Testis (tissue), 3 donors: ENCODE results near the gene ADSL. TPM values are rescaled to one million over a fixed set of nuclear protein-coding genes. Genes with fewer than 3 reads are reported as not detected.
"Not testable (repeated sequence)": the region's sequence is repeated elsewhere in the genome, so short reads cannot be mapped to it uniquely, and the experiment has no call there.

Experiments used
- DNase-seq: peaks from one replicate; pipeline ENCODE4 v3.0.0-alpha.2; 2019
- H3K27ac ChIP-seq, 2 donors: fragments of 200-600 bp; sonication (generic); one replicate each; pipeline ENCODE4 v1.5.1; 2019
- H3K27me3 ChIP-seq: fragments of 200-600 bp; sonication (generic); one replicate; pipeline ENCODE4 v1.5.1; 2019
- H3K36me3 ChIP-seq: fragments of 200-600 bp; sonication (generic); one replicate; pipeline ENCODE4 v1.5.1; 2017; ENCODE audit warnings: low read depth; ENCODE audit errors: missing control alignments
- H3K4me1 ChIP-seq: fragments of 200-600 bp; sonication (generic); one replicate; pipeline ENCODE4 v1.5.1; 2019
- H3K4me3 ChIP-seq, 2 donors: fragments of 200-600 bp; sonication (generic); one replicate each; pipeline ENCODE4 v1.5.1; 2017 to 2019
- H3K9me3 ChIP-seq: fragments of 200-600 bp; sonication (generic); one replicate; pipeline ENCODE4 v1.5.1; 2017
- POLR2A ChIP-seq: fragments of 450-650 bp; IDR thresholded peaks from one replicate; pipeline ENCODE4 v1.6.1; 2017; ENCODE audit warnings: antibody characterized with exemption, mild to moderate bottlenecking, moderate library complexity
- WGBS, 2 donors: methylation state at CpG; one replicate each; pipeline ENCODE4 v1.1.5; 2018; 5-methylcytosine and 5-hydroxymethylcytosine counted together
- intact Hi-C: fragments of 100-400 bp; cut with DNase I; formaldehyde crosslinking; loops from one replicate; pipeline ENCODE4 v1.15.1; 2023; ENCODE audit warnings: low total_unique reads
- polyA plus RNA-seq: library from polyadenylated mRNA; stranded (reverse); fragments of 350-450 nt; fragmentation: Illumina TruSeq; extraction: RNeasy Lipid Tissue Mini Kit (QIAGEN cat#74804); gene quantifications from one replicate; pipeline ENCODE4 v1.2.3, GENCODE V29; 2014; ENCODE audit warnings: low read depth, low replicate concordance; ENCODE audit not compliant: insufficient read depth
- total RNA-seq, 2 donors: library from RNA; depleted of rRNA; stranded (reverse); fragments of >200 nt; gene quantifications; one replicate each; pipeline ENCODE4 v1.2.3, GENCODE V29; 2016
- TF ChIP-seq, protein P1 (sequence below), 3 experiments: fragments of 450-650 bp in 2 of 3; fragments of 200-600 bp in 1 of 3; sonication (generic) in 1 of 3; IDR thresholded peaks; one replicate each; pipeline ENCODE4 v1.5.1; 2016 to 2019; ENCODE audit warnings: antibody characterized with exemption in 3 of 3, mild to moderate bottlenecking in 2 of 3, moderate library complexity in 1 of 3

ADSL gene
- total and polyA plus RNA-seq, 3 donors from 2014 or later: 72.4 to 102 (median 78.9) TPM

DNA sequence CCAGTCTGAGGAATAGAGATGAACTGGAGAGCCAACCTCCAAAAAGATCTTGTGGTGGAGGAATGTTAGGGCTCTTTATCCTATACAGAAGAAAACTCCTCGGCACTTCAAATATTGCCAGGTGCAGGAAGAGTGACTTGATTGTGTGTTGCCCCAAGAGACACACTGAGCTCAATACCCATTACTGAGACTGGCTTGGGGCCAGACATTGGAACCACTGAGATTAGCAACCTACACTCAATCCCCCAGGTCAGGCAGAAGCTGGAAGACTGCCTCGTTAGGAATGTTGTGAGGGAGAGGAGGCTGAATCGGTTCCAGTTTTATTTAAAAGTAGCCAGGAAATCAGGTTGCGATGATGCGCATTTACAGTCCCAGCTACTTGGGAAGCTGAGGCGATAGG, 21.7 kb downstream of the ADSL start:
- H3K27ac ChIP-seq: no peak overlapping the region
- intact Hi-C loops: no loop called here
- no peaks in the 10 kb centered on the region for H3K27me3 ChIP-seq
- TF ChIP-seq, protein P1, sequence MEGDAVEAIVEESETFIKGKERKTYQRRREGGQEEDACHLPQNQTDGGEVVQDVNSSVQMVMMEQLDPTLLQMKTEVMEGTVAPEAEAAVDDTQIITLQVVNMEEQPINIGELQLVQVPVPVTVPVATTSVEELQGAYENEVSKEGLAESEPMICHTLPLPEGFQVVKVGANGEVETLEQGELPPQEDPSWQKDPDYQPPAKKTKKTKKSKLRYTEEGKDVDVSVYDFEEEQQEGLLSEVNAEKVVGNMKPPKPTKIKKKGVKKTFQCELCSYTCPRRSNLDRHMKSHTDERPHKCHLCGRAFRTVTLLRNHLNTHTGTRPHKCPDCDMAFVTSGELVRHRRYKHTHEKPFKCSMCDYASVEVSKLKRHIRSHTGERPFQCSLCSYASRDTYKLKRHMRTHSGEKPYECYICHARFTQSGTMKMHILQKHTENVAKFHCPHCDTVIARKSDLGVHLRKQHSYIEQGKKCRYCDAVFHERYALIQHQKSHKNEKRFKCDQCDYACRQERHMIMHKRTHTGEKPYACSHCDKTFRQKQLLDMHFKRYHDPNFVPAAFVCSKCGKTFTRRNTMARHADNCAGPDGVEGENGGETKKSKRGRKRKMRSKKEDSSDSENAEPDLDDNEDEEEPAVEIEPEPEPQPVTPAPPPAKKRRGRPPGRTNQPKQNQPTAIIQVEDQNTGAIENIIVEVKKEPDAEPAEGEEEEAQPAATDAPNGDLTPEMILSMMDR (IDR thresholded peaks at IDR 0.05): no peak
- TF ChIP-seq POLR2A: no peak
- no peak overlapping the region for H3K4me3 ChIP-seq
- no peak for DNase-seq
- H3K4me1 ChIP-seq: peaks cover 3% of the 10 kb centered on the region
- WGBS, 2 donors: 73 to 77% methylated on average over 6 of the region's 6 CpGs
- H3K36me3 ChIP-seq: no peaks in the 10 kb centered on the region
- no peaks in the 10 kb centered on the region for H3K9me3 ChIP-seq

DNA sequence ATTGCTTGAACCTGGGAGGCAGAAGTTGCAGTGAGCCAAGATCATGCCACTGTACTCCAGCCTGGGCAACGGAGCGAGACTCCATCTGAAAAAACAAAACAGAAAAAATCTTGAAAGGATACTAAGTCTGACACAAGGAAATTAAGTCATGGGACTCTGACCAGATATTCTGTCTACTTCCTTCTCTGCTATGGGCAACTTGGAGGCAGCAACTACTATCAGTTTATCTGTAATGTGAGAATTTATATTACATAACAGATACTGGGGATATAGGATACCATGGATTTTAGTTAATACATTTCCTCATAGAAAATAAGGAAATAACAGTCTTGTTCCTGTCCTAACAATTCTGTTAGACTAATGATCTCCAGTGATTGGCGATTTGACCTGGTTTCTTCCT, 22.5 kb downstream of the ADSL start:
- 91 to 92% methylated on average over 3 of the region's 3 CpGs for WGBS, 2 donors
- Histone ChIP-seq H3K27me3 (no peaks in the 10 kb centered on the region), H3K27ac (no peak overlapping the region), H3K9me3 (no peaks in the 10 kb centered on the region), H3K4me3 (no peak overlapping the region), H3K4me1 (peaks cover 3% of the 10 kb centered on the region), H3K36me3 (no peaks in the 10 kb centered on the region)
- intact Hi-C loops: no loop called here
- no peak for TF ChIP-seq POLR2A
- TF ChIP-seq, protein P1 (IDR thresholded peaks at IDR 0.05): no peak
- DNase-seq: no peak

DNA sequence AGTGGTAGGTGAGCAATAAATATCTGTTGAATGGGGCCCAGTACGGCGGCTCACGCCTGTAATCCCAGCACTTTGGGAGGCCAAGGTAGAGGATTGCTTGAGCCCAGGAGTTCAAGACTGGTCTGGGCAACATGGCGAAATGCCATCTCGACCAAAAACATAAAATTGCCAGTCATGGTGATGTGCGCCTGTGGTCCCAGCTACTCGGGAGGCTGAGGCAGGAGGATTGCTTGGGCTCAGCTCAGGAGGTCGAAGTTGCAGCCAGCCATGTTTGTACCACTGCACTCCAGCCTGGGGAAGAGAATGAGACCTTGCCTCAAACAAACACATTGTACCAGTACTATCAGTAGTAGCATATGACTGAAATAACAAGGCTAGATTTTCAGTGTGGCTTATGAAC, 28.3 kb downstream of the ADSL start:
- 83 to 96% methylated on average over 8 of the region's 8 CpGs for WGBS, 2 donors
- peaks cover 3% of the 10 kb centered on the region for H3K4me1 ChIP-seq
- no peak for TF ChIP-seq POLR2A
- TF ChIP-seq, protein P1 (IDR thresholded peaks at IDR 0.05): no peak
- DNase-seq: no peak
- no peaks in the 10 kb centered on the region for H3K27me3 ChIP-seq
- no peak overlapping the region for H3K27ac ChIP-seq
- H3K4me3 ChIP-seq: no peak overlapping the region
- no peaks in the 10 kb centered on the region for H3K9me3 ChIP-seq
- no peaks in the 10 kb centered on the region for H3K36me3 ChIP-seq
- intact Hi-C loops: no loop called here

DNA sequence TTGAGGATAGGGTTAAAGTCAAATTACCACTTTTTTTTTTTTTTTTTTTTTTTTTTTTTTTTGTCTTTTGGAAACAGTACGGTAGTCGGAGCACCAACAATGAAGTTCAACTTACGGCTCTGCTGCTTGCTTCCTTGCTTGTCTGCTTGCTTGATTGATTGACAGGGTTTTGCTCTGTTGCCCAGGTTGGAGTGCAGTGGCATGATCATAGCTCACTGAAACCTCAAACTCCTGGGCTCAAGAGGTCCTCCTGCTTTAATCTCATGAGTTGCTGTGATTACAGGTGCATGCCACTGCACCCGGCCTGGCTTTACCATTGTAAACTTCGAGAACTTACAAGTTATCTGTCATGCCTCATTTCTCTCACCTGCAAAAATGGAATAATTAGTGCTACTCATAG, 29.8 kb downstream of the ADSL start:
- H3K27me3 ChIP-seq: no peaks in the 10 kb centered on the region
- peaks cover 3% of the 10 kb centered on the region for H3K4me1 ChIP-seq
- no peaks in the 10 kb centered on the region for H3K9me3 ChIP-seq
- H3K4me3 ChIP-seq: no peak overlapping the region
- TF ChIP-seq POLR2A: no peak
- TF ChIP-seq, protein P1 (IDR thresholded peaks at IDR 0.05): no peak
- intact Hi-C loops: no loop called here
- DNase-seq: no peak
- H3K36me3 ChIP-seq: no peaks in the 10 kb centered on the region
- 84 to 88% methylated on average over 5 of the region's 5 CpGs for WGBS, 2 donors
- H3K27ac ChIP-seq: no peak overlapping the region

DNA sequence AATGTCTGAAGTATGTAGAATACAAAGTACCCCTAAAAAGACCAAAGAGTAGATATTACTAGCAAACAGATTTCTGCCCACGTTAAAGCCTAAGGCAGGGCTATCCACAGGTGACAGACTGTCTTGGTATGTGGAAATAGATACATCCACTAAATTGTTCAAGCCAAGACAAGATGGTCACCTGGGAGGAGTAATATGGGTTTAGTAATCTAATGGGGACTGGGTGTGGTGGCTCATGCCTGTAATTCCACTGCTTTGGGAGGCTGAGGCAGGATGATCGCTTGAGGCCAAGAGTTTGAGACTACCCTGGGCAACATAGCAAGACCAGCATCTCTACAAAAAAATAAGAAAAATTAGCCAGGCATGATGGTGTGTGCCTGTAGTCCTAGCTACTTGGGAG, 31.6 kb downstream of the ADSL start:
- no peak for DNase-seq
- intact Hi-C loops: no loop called here
- TF ChIP-seq, protein P1 (IDR thresholded peaks at IDR 0.05): no peak
- no peak for TF ChIP-seq POLR2A
- Histone ChIP-seq H3K9me3 (no peaks in the 10 kb centered on the region), H3K4me3 (no peak overlapping the region), H3K36me3 (no peaks in the 10 kb centered on the region), H3K27me3 (no peaks in the 10 kb centered on the region), H3K4me1 (no peaks in the 10 kb centered on the region), H3K27ac (no peak overlapping the region)
- 87 to 94% methylated on average over 2 of the region's 2 CpGs for WGBS, 2 donors

DNA sequence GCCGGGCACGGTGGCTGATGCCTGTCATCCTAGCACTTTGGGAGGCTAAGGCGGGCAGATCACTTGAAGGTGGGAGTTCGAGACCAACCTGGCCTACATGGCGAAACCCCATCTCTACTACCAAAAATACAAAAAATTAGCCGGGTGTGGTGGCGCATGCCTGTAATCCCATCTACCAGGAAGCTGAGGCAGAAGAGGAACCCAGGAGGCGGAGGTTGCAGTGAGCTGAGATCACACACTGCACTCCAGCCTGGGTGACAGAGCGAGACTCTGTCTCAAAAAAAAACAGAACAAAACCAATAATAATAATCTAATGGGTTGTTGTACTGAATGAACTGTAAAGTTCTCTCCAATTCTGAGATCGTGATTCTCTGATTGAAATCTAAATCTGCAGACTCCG, 32.1 kb downstream of the ADSL start:
- DNase-seq, H3K36me3 ChIP-seq, H3K9me3 ChIP-seq, intact Hi-C loops, H3K4me3 ChIP-seq, H3K4me1 ChIP-seq, H3K27ac ChIP-seq, H3K27me3 ChIP-seq: not testable (repeated sequence)
- WGBS, 2 donors: 91 to 95% methylated on average over 11 of the region's 11 CpGs
